Vagina (tissue), 2 donors: Measurements from ENCODE around the gene ADK. TPM values are rescaled to one million over a fixed set of nuclear protein-coding genes. Genes with fewer than 3 reads are reported as not detected.
"Not testable (repeated sequence)": the region's sequence is repeated elsewhere in the genome, so short reads cannot be mapped to it uniquely, and the experiment has no call there.

Experiments
- DNase-seq, 2 donors: peaks; one replicate each; pipeline ENCODE4 v3.0.0-alpha.2; 2017; ENCODE audit errors: extremely low spot score in 2 of 2
- H3K27ac ChIP-seq: fragments of 200-600 bp; sonication (generic); one replicate; pipeline ENCODE4 v1.5.1; 2019
- H3K27me3 ChIP-seq: fragments of 200-600 bp; sonication (generic); one replicate; pipeline ENCODE4 v1.5.1; 2019
- H3K36me3 ChIP-seq, 2 donors: fragments of 200-600 bp; sonication (generic); one replicate each; pipeline ENCODE4 v1.5.1; 2017 to 2019
- H3K4me1 ChIP-seq: fragments of 200-600 bp; sonication (generic); one replicate; pipeline ENCODE4 v1.5.1; 2019
- H3K4me3 ChIP-seq, 2 donors: fragments of 200-600 bp; sonication (generic); 1 replicate in 1 of 2; 2 replicates in 1 of 2; pipeline ENCODE4 v1.5.1; 2016 to 2019
- H3K9me3 ChIP-seq: fragments of 200-600 bp; sonication (generic); one replicate; pipeline ENCODE4 v1.5.1; 2019
- POLR2A ChIP-seq, 2 donors: fragments of 450-650 bp; IDR thresholded peaks; one replicate each; pipeline ENCODE4 v1.6.1; 2017; ENCODE audit warnings: antibody characterized with exemption in 2 of 2, mild to moderate bottlenecking in 2 of 2, moderate library complexity in 2 of 2
- POLR2AphosphoS5 ChIP-seq, 2 donors: sonication (generic); formaldehyde crosslinking; IDR thresholded peaks; one replicate each; pipeline ENCODE4 v1.9.0; 2017; ENCODE audit warnings: antibody characterized with exemption in 2 of 2, mild to moderate bottlenecking in 2 of 2, low read depth in 1 of 2; ENCODE audit not compliant: insufficient read depth in 1 of 2
- intact Hi-C: fragments of 100-400 bp; cut with DNase I; formaldehyde crosslinking; loops from one replicate; pipeline ENCODE4 v1.15.1; 2023
- total RNA-seq: library from RNA; depleted of rRNA; stranded (reverse); fragments of >200 nt; gene quantifications from one replicate; pipeline ENCODE4 v1.2.3, GENCODE V29; 2016
- TF ChIP-seq, protein P1 (sequence below), 3 experiments: fragments of 450-650 bp in 2 of 3; fragments of 200-600 bp in 1 of 3; sonication (generic) in 1 of 3; IDR thresholded peaks; one replicate each; pipeline ENCODE4 v1.5.1; 2017 to 2019; ENCODE audit warnings: antibody characterized with exemption in 3 of 3, mild to moderate bottlenecking in 2 of 3, moderate library complexity in 2 of 3

The ADK gene
- total RNA-seq, 1 donor from 2014 or later, result 46.2 TPM

DNA sequence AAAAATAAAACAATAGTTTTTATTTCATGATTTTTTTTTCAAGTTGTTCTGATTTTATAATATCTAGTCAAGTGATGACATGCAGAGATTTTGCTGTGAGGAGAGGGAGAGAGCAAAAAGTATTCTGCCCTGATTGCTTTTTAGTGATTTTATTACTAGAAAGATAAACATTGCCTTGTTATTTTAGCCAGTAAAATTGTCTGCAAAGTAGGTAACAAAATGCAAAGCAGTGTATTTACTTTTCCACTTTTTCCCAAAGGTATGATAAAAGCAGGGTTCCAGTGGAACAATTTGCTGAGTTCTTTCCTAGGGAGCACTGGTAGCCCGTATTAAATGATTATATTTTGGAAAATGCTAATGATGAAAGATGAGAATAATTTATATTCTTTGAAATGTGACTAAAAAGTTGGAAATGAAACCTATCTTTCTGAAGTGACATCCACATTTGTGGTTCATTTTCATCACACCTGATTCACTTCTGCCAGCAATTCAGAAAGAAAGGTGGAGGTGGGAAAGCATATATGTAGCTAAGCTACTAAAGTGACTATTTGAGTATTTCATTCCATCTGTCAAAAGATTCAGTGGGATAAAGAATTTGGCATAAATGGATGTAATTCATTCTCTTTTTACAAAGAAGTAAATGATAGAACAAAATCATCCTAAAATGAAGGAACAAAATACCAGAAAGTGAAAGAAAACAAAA is 300.3 kb downstream of the ADK start:
- H3K4me3 ChIP-seq, result no peak overlapping the region
- H3K27ac ChIP-seq, result no peak overlapping the region
- no peaks in the 10 kb centered on the region for H3K9me3 ChIP-seq
- H3K36me3 ChIP-seq, result no peaks in the 10 kb centered on the region
- intact Hi-C loops, result no loop called here
- no peak for TF ChIP-seq POLR2A (IDR thresholded peaks at IDR 0.05)
- TF ChIP-seq, protein P1, sequence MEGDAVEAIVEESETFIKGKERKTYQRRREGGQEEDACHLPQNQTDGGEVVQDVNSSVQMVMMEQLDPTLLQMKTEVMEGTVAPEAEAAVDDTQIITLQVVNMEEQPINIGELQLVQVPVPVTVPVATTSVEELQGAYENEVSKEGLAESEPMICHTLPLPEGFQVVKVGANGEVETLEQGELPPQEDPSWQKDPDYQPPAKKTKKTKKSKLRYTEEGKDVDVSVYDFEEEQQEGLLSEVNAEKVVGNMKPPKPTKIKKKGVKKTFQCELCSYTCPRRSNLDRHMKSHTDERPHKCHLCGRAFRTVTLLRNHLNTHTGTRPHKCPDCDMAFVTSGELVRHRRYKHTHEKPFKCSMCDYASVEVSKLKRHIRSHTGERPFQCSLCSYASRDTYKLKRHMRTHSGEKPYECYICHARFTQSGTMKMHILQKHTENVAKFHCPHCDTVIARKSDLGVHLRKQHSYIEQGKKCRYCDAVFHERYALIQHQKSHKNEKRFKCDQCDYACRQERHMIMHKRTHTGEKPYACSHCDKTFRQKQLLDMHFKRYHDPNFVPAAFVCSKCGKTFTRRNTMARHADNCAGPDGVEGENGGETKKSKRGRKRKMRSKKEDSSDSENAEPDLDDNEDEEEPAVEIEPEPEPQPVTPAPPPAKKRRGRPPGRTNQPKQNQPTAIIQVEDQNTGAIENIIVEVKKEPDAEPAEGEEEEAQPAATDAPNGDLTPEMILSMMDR (IDR thresholded peaks at IDR 0.05), result no peak
- TF ChIP-seq POLR2AphosphoS5 (IDR thresholded peaks at IDR 0.05; ENCODE audit: insufficient read depth in 1 of 2, low read depth in 1 of 2), result no peak
- no peaks in the 10 kb centered on the region for H3K27me3 ChIP-seq
- no peak for DNase-seq
- no peaks in the 10 kb centered on the region for H3K4me1 ChIP-seq

DNA sequence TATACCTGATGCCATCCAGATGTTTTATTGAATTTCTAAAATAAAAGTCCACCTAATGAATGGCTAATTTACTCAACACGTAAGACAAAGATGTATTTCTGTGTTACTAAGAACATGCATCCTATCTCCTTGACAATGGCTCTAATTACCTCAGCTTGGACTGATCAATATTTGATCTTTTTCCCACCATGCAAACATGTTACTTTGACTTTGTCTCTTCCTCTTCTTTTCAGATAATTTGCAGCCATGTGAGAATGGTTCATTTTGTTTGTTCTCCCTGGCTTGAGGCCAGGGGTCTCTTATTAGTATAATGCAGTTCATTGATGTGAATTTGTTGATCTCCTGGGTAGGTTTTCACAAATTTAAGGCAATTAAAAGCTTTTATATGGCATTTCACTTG is 302.1 kb downstream of the ADK start:
- Histone ChIP-seq H3K36me3 (no peaks in the 10 kb centered on the region), H3K4me1 (no peaks in the 10 kb centered on the region), H3K9me3 (no peaks in the 10 kb centered on the region), H3K4me3 (no peak overlapping the region), H3K27me3 (no peaks in the 10 kb centered on the region), H3K27ac (no peak overlapping the region)
- no peak for DNase-seq
- intact Hi-C loops, result no loop called here
- TF ChIP-seq POLR2A (IDR thresholded peaks at IDR 0.05) (no peak), POLR2AphosphoS5 (IDR thresholded peaks at IDR 0.05; ENCODE audit: insufficient read depth in 1 of 2, low read depth in 1 of 2) (no peak)
- TF ChIP-seq, protein P1 (IDR thresholded peaks at IDR 0.05), result no peak

DNA sequence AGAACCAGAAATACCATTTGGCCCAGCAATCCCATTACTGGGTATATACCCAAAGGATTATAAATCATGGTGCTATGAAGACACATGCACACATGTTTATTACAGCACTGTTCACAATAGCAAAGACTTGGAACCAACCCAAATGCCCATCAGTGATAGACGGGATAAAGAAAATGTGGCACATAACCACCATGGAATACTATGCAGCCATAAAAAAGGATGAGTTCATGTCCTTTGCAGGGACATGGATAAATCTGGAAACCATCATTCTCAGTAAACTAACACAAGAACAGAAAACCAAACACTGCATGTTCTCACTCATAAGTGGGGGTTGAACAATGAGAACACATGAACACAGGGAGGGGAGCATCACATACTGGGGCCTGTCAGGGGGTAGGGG is 306.5 kb downstream of the ADK start:
- H3K36me3 ChIP-seq, H3K9me3 ChIP-seq, H3K27ac ChIP-seq, H3K27me3 ChIP-seq, H3K4me1 ChIP-seq, intact Hi-C loops, DNase-seq, H3K4me3 ChIP-seq: not testable (repeated sequence)

DNA sequence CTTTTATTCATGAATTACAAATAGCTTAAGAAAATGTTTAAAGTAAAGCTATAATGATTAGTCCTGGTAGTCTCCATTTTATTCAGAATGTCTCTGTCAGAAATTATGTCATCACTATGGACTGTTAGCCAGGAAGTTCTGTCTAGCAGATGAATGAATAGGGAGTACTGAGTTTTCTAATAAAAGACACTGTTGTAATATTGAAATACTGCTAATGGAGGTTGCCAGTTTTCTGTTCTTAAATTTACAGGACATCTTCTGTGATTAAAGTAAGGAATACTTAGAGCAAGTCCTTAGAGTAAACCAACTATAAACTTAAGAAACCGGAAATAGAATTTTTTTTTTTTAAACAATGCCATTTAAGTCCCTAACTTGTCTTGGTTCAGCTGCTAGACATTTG is 309.8 kb downstream of the ADK start:
- Histone ChIP-seq H3K27me3 (no peaks in the 10 kb centered on the region), H3K27ac (no peak overlapping the region), H3K9me3 (no peaks in the 10 kb centered on the region), H3K36me3 (no peaks in the 10 kb centered on the region), H3K4me3 (no peak overlapping the region), H3K4me1 (no peaks in the 10 kb centered on the region)
- no peak for DNase-seq
- intact Hi-C loops, result no loop called here
- TF ChIP-seq POLR2A (IDR thresholded peaks at IDR 0.05) (no peak), POLR2AphosphoS5 (IDR thresholded peaks at IDR 0.05; ENCODE audit: insufficient read depth in 1 of 2, low read depth in 1 of 2) (peak in 1 of 2 donors; percentile 14)
- TF ChIP-seq, protein P1 (IDR thresholded peaks at IDR 0.05), result no peak

DNA sequence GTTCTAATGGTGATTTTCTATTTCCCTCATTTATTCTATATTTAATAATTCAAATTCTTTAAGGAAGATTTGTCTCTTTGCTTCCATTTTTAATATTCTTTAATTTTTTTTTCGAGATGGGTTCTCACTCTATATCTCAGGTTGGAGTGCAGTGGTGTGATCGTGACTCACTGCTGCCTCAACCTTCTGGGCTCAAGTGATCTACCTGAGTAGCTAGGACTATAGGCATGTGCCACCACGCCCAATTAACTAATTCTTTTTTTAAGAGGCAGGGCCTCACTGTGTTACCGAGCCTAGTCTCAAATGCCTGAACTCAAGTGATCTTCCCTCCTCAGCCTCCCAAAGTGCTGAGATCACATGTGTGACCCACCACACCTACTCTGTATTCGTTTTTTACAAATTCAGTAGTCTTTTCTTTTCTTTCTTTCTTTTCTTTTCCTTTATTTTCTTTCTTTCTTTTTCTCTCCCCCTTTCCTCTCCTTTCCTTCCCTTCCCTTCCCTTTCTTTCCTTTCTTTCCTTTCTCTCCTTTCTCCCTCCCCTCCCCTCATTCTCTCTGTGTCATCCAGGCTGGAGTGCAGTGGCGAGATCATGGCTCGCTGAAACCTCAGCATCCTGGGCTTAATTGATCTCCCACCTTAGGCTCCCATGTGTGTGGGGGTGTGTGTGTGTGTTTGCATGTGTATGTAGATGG is 323.1 kb downstream of the ADK start:
- intact Hi-C loops, result no loop called here
- Histone ChIP-seq H3K9me3 (no peaks in the 10 kb centered on the region), H3K4me1 (no peaks in the 10 kb centered on the region), H3K27ac (no peak overlapping the region), H3K36me3 (no peaks in the 10 kb centered on the region), H3K27me3 (no peaks in the 10 kb centered on the region), H3K4me3 (no peak overlapping the region)
- TF ChIP-seq POLR2AphosphoS5 (IDR thresholded peaks at IDR 0.05; ENCODE audit: insufficient read depth in 1 of 2, low read depth in 1 of 2), result no peak
- TF ChIP-seq, protein P1 (IDR thresholded peaks at IDR 0.05), result no peak
- no peak for TF ChIP-seq POLR2A (IDR thresholded peaks at IDR 0.05)
- DNase-seq, result no peak

DNA sequence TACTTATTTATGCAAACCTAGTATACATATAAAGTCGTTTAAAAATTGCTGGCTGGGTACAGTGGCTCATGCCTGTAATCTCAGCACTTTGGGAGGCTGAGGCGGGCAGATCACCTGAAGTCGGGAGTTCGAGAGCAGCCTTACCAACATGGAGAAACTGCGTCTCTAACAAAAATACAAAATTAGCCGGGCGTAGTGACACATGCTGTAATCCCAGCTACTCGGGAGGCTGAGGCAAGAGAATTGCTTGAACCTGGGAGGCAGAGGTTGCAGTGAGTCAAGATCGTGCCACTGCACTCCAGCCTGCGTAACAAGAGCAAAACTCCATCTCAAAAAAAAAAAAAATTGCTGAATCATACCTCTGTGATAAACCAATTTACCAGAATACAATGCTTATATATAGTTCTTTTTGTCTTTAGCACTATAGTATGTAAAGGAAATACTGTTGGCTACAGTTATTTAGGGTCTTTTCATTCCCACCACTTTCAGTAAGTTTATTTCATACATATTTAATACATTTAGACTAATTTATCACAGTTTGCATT is 325.2 kb downstream of the ADK start:
- H3K27ac ChIP-seq, H3K4me1 ChIP-seq, H3K36me3 ChIP-seq, DNase-seq, H3K9me3 ChIP-seq, H3K4me3 ChIP-seq, H3K27me3 ChIP-seq, intact Hi-C loops: not testable (repeated sequence)
